Stimulated activated naive CD4-positive, alpha-beta T cell (primary cell): ENCODE results near the gene ZNF318.
"Not testable (repeated sequence)": the region's sequence is repeated elsewhere in the genome, so short reads cannot be mapped to it uniquely, and the experiment has no call there.

Source experiments
- DNase-seq, 6 experiments: peaks; one replicate each; lab custom pipeline; 2025; lab: John Stamatoyannopoulos, UW

The ZNF318 gene

DNA sequence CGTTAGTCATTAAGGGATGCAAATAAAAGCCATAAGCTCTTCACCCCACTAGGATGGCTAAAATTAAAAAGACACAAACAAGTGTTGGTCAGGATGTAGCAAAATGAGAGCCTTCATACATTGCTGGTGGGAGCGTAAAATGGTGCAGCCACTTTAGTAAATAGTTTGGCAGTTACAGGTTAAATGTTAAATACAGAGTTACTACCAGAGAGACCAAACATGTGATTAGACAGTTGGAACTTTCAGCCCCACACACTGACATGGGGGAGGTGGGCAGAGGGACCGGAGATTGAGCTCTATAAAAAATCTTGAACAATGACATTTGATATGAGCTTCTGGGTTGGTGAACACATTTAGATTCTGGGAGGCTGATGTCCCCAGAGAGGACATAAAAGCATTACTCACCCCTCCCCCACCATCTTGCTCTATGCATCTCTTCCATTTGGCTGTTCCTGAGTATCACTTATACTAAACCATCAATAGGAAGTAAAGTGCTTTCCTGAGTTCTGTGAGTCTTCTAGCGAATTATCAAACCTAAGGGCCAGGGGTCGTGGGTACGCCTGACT, 20.4 kb upstream of the ZNF318 start:
- DNase-seq = no peak

DNA sequence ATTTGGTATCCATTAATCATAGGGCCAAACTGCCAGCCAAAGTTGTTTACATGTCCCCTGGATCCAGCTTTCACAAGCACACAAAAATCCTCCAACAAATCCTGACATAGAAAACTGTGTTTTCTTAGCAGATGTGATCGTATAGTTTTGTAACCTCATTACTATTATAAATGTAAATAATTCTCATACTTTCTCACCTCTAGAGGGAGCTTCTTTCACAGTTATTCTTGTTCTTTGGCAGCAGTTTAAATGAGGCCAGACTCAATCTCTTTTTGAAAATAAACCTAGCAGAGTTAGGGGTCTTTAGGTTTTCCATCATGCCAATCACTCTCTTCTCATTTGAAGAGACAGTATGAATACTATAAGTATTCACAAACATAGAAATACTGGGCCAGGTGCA, 17.0 kb upstream of the ZNF318 start:
- DNase-seq = peak in 2 of 6 experiments; percentile 36 to 48

DNA sequence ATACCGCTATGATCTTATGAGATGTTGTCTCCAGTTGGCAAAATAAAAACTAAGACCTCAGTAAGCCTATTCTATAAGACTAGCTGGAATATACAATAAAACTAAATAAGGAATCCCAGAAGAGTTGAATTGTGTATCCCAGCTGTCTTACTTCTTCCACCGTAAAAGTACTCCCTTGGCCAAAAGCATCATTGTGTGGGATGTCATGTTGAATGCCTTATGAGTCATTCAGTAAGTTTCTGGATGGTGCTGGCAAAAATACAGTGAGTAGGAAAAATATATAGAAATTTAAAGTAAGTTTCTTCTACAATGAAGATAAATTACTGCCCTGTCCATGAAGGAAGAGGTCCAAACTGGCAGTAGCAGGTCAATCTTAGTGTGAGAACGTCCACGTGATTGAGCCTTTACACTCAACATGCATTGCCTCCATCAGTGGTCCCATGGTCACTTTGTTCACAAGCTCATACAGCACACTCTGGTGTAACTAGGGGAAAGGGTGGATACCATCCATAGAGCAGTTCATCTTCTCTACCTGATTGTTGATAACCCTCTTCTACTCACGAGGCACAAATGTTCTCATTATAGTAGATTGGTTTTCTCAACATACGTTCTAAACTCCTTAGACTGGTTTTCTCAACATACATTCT, 13.7 kb upstream of the ZNF318 start:
- DNase-seq = no peak

DNA sequence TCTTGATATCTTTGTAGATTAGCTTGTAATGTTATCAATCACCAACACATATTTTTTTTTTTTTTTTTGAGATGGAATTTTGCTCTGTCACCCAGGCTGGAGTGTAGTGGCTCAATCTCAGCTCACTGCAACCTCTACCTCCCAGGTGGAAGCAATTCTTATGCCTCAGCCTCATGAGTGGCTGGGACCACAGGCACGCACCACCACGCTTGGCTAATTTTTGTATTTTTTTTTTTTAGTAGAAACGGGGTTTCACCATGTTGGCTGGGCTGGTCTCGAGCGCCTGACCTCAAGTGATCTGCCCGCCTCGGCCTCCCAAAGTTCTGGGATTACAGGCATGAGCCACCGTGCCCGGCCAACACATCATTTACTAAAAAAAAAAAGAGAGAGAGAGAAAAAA, 11.4 kb upstream of the ZNF318 start:
- not testable (repeated sequence) for DNase-seq

DNA sequence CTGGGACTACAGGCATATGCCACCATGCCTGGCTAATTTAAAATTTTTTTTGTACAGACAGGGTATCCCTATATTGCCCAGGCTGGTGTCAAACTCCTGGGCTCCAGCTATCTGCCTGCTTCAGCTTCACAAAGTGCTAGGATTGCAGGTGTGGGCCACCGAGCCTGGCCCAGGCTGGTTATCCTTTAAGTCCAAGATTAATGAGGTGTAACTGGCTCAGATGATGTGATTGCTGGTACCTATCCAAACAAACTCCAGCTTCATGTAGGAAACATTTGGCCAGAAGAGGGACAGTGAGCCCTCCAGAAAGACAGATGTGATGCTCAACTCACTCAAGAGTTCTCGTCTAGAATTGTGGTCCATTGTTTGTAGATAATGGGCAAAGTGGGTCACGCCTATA, 9.2 kb upstream of the ZNF318 start:
- DNase-seq = no peak

DNA sequence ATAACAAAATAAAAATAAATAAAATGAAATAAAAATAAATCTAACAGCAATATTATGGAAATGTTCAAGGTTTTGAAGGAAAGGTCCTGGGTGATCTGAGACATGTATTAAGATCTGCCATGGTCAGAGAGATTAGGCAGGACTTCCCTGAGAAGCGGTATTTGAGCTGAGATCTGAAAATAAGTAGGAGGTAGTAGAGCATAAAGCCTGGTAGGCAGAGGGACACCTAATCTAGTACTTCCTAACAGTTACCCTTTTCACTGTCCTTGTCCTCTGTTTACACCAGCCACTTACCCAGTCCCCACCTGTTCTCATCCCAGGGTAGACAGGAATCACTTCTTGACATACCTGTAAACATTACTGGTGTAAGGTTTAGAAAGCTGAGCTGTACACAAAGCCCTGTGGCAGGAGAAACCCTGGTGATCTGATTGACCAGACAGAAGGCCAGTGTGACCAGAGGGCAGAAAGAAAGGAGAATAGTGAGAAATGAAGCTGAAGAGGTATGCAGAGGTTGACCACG, 8.3 kb upstream of the ZNF318 start:
- no peak for DNase-seq

DNA sequence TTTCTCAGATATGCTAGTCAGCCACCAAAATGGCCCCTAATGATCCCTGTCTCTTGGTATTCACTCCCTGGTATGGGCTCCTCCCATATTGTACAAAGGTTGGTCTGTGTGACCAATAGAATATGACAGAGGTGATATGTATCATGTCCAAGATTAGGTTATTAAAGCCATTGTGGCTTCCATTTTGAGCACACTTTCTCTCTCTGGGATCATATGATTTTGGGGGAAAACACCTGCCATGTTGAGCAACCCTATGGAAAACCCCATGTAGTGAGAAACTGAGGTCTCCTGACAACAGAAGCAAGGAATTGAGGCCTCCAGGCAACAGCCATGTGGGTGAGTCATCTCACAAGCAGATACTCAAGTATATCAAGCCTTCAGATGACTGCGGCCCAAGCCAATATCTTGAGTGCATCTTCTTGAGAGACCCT, 7.1 kb upstream of the ZNF318 start:
- no peak for DNase-seq

DNA sequence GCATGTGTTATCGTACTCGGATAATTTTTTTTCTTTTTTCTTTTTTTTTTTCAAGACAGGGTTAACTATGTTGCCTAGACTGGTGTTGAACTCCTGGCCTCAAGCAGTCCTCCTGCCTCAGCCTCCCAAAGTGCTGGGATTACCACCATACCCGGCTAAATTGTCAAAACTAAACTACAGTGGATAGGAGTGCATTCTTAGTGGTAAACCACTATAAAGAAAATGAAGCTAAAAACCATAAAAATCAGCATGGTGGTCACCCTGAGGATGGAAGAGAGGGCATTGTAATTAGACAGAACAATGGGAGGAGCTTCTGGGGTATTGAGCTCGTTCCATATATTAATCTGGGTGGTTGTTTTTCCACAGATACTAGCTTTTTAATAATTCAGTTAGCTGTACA, 6.2 kb upstream of the ZNF318 start:
- DNase-seq = no peak

DNA sequence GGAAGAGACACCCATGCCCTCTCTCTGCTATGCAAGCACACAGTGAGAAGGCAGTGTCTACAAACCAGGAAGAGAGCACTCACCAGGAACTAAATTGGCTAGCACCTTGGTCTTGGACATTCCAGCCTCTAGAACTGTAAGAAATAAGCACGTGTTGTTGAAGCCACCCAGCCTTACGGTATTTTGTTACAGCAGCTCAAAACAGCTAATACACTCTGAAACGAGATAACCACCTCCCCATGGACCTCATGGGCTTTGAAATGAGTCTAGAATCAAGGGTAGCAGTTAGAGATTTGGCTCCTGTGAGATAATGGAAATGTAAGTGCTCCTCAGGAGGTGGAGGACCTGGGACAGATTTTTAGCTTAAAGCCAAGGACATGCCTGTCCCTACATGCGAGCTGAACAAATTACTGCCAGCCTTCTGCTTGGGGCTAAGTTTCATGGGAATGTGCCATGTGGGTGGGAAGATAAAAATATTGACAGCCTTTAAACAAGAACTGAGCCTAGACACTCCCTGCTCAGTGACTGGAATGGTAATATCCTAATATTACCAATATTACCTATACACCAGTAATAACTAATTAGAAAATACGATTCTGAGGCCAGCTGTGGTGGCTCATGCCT, 3.9 kb upstream of the ZNF318 start:
- no peak for DNase-seq

DNA sequence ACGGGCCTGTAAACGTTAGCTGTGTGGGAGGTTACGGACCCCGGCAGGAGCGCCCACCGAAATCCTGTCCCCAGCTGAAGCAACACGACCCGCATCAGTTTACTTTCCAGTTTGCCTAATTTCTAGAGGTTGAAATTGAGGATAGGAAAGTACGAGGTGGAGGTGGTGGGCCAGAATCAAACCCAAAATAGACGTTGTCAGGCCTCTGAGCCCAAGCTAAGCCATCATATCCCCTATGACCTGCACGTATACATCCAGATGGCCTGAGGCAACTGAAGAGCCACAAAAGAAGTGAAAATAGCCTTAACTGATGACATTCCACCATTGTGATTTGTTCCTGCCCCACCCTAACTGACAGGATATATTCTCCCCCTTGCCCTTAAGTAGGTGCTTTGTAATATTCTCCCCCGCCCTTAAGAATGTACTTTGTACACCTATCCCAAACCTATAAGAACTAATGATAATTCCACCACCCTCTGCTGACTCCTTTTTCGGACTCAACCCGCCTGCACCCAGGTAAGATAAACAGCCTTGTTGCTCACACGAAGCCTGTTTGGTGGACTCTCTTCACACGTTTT, 645 bp upstream of the ZNF318 start:
- DNase-seq = not testable (repeated sequence)

DNA sequence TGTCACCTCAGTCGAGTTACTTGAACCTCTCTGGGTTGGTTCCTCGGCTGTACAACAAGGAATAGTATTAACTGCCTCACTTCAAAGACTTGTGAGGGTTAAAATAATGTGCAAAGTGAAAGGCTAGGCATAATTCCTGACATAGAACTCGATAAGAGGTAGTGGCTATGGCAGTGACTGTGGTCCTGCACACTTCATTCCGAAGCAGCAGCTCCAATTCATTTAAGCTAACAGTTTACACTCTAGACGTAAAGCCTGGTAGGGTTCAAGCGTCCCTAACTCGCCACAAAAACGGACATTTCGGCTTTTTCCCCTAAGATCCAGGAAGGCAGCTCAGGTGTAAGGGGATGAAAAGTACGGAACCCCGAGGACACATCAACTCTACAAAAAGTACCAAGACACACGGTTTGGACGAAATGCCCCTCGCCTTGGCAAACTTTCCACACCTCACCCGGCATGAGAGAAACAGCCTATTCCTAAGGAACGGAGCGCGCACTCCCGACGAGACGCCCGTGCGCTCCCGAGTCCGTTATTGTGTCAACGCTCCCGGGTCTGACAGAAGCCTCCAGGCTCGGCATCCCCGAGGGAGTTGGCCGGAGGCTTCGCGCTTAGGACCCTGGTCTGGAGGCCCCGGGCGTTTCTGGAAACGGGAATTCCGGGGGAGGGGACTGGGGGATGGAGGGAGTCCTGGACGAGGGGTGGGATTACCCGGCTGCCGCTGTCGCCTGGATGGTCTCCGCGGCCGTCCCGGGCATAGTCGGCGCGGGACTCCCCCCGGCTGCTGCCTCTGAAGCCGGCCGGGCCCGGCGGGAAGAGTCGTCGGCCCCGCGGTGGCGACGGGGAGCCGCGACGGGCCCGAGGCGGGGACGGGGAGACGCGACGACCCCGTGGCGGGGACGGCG, 937 bp downstream of the ZNF318 start:
- peak in 4 of 6 experiments; percentile 6 to 38 (median 37) for DNase-seq

DNA sequence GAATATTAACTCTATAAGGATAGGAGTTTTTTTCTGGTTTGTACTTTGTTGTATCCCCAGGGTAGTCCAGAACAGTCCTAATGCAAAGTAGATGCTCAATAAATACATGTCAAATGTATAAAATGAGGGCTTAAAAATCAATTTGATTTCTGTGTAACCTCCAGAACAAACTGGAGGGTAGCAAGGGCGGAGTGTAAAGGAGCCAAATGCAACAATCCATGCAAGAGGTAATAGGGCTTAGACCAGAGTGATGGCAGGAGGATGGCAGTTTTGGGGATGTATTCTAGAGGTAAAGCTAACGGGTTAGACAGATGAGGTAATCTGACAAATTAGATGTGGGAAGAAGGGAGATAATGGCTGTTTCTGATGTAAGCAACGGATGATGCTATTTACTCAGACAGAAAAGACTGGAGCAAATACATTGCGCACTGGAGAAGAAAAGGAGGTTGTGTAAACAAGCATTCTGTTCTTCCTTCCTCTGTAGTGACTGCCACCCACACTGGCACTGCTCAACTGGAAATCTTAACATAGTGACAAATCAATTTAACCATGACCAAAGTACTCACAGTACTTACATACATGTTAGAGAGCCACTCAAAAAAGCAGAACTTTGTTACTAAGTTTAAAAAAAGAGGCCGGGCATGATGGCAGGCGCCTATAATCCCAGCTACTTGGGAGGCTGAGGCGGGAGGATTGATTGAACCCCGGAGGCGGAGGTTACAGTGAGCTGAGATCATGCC, 2.0 kb downstream of the ZNF318 start:
- DNase-seq = peak in 1 of 6 experiments; percentile 11

DNA sequence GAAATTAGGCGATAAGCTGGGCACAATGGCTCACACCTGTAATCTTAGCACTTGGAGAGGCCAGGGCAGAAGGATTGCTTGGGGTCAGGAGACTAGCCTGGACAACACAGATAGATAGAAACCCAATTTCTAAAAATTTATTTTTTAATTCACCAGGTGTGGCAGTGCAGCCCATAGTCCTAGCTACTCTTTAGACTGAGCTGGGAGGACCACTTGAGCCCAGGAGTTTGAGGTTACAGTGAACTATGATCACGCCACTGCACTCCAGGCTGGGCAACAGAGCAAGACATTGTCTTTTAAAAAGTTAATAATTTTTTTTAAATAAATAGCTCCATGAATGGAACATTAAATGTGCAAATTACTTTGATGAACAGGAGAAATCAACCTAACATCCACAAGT, 8.2 kb downstream of the ZNF318 start:
- DNase-seq = peak in 1 of 6 experiments; percentile 3

DNA sequence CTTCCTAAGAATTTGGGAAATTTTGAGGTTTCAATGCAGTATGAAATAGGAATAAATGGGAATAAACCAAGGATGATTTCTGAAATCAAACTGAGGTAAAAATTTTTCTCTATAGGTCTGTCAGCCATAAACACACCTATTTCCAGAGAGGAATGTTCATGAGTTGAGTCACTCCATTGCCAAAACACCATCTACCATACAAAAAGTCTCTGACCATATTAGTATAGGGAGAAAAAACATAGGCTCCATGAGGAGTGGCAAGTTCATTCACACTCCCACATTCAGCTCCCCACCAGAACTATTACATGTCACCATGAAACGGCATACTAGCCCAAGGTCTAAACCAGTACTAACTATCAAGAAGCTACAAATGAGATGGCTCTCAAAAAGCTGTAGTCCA, 9.6 kb downstream of the ZNF318 start:
- no peak for DNase-seq

DNA sequence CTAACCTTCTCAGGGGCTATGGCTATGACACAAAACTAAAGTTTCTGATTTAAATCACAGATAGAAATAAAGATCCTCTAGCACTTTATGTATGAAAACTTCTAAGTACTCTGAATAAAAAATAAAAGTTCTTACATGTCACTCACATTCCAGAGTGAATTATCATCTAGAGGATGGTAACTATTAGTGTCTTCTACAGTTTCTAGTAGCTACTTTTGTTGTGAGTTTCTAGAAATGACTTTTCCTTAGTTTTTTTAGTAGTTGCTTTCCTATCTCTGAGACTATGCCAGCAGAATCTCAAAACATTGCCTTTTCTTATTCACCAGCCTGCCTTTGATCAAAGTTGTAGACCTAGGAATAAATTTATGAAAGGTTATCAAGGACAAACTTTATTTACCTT, 10.1 kb downstream of the ZNF318 start:
- DNase-seq = no peak

DNA sequence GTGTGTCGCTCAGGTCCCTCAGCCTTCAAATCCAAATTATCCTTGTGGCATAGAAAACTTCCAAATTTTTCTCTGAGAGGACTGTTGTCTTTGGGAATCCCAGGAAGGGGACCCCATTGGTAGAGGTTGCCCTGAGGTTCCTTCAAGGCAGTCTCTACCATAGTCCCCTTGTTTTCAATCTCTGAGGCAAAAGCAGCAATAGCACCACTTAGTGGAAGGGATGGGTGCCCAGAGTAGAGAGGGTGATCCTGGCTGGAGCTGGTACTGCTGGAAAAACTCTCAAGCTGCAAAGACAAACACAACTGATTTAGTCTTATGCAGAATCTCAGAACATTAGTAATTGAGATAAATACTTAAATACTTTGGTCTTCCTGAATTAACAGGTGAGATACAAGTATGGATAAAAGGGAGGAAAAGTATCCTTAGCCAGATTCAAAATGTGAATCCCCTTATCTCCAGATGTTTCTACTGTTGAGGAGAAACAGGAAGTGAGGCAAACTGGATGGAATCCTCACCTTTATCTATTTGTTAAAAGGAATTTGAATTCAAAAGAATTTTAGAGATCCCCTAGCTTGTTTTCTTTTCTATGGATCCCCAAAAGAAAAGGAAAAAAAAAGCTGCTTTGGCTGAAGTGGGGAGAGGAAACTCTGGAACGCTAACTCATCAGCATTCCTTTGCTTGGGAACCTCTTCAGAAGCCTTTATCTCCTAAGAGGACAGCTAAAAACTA, 13.4 kb downstream of the ZNF318 start:
- no peak for DNase-seq

DNA sequence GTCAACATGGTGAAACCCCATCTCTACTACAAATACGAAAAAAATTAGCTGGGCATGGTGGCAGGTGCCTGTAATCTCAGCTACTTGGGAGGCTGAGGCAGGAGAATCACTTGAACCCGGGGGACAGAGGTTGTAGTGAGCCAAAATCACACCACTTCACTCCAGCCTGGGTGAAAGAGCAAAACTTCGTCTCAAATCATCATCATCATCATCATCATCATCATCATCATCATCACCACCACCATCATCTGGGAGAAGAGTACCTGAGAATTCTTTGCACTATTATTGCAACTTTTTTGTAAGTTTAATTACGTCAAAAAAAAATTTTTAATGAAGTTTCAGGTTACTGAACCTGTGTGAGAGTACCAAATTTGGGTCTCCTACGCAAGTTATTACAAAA, 17.5 kb downstream of the ZNF318 start:
- DNase-seq = not testable (repeated sequence)

DNA sequence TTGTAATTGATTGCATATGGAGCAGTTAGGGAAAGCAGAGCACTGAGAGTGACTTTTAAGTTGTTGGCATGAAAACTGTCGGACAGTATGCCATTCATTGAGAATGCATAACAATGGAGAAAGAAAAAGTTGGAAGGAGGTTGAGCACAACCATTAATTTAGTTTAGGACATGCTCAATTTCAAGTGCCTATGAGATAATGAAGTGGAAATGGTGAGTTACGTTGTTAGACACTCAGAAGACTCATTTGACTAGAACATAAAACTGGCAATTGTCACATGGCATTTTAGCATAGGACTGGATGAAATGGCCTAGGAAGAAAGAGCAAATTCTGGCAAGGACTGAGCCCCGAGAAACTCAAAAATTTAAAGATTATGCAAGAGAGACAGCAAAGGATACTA, 22.0 kb downstream of the ZNF318 start:
- no peak for DNase-seq

DNA sequence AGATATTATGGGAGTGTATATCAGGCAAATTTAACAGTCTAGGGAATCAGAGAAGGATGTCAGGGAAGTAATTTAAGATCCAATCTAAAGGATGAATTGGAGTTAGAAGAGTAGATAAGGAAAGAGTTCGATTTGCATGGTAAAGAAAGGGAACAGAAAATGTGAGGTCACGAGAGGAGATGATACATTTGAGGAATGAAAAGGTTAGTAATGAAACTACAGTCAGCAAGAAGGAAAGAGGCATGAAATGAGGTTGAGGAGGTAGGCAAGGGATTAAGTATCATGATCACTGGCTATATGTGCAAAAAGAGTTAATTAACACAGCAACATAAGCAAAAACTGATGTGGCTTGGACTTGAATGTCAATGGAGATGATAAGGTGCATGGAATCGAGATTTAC, 22.4 kb downstream of the ZNF318 start:
- DNase-seq = no peak

DNA sequence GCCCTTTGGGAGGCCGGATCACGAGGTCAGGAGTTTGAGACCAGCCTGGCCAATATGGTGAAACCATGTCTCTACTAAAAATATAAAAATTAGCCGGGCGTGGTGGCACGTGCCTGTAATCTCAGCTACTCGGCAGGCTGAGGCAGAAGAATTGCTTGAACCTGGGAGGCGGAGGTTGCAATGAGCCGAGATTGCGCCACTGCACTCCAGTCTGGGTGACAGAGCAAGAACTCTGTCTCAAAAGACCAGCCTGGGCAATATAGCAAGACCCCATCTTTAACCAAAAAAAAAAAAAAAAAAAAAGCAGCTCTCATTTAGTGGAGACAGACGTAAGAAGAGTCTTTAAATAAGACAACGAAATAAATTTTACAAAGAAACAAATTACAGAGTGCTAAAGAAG, 23.2 kb downstream of the ZNF318 start:
- DNase-seq = not testable (repeated sequence)

DNA sequence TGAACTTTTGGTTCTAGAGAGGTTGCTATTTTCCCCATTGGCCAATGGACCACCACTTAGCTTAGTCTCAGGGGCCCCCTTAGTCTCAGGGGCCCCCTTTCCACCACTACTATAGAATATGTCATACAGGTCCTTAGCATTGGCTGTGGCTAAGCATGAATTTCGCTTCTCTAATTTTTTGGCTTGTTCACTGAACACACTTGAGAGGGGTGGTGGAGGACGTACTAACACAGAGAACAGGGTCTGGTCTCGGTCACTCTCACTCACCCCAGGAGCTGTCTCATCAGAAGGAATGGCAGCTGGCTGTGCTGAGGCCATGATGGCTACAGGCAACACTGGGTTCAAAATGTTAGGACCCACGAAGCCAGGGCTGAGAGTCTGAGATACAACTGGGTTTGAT, 30.3 kb downstream of the ZNF318 start:
- DNase-seq = no peak
